Measurements from ENCODE around the gene ETV6.

The ETV6 gene

GRCh38 chr12:11776316-11776715, 126.8 kb downstream of the ETV6 start:
- H3K36me3 Mint-ChIP-seq (ENCODE audit: low read depth): peaks cover 18% of the 10 kb centered on the region
- H3K27ac Mint-ChIP-seq: no peak overlapping the region
- peaks cover 42% of the 10 kb centered on the region for H3K4me1 Mint-ChIP-seq
- no peak overlapping the region for H3K4me3 Mint-ChIP-seq
- H3K9me3 Mint-ChIP-seq: no peaks in the 10 kb centered on the region
- DNase-seq: no peak
- H3K27me3 Mint-ChIP-seq (ENCODE audit: low read depth, poor library complexity): no peaks in the 10 kb centered on the region
- no peak for TF ChIP-seq CTCF (IDR thresholded peaks at IDR 0.05)

- Mint-ChIP-seq H3K27me3 (ENCODE audit: low read depth, poor library complexity) (no peaks in the 10 kb centered on the region), H3K9me3 (no peaks in the 10 kb centered on the region), H3K27ac (no peak overlapping the region), H3K4me3 (no peak overlapping the region), H3K36me3 (ENCODE audit: low read depth) (peaks cover 11% of the 10 kb centered on the region), H3K4me1 (peaks cover 40% of the 10 kb centered on the region)
- DNase-seq: no peak
- TF ChIP-seq CTCF (IDR thresholded peaks at IDR 0.05): no peak
Measured at GRCh38 chr12:11777451-11777850, 128.0 kb downstream of the ETV6 start.

DNA sequence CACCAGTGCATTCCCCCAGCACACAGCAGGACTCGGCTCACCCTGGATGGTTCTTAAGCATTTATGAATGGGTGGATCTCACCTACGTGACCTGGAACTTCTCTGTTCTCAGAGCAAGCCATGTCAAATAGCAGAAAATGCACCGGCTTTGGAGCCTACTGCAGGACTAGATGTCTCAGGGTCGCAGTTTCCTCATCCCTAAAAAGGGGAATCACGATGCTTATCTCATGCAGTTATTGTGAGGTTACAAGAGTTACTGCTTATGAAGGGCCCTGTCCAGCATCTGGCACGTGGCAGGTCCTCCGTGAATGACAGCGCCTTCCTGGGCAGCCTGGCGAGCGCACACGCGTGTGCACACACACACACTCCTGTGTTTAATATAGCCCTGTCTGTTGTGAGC, 128.5 kb downstream of the ETV6 start:
- Mint-ChIP-seq H3K27me3 (ENCODE audit: low read depth, poor library complexity) (no peaks in the 10 kb centered on the region), H3K27ac (no peak overlapping the region), H3K4me1 (peaks cover 44% of the 10 kb centered on the region), H3K4me3 (no peak overlapping the region), H3K36me3 (ENCODE audit: low read depth) (peaks cover 9% of the 10 kb centered on the region), H3K9me3 (no peaks in the 10 kb centered on the region)
- TF ChIP-seq CTCF (IDR thresholded peaks at IDR 0.05): no peak
- no peak for DNase-seq

DNA sequence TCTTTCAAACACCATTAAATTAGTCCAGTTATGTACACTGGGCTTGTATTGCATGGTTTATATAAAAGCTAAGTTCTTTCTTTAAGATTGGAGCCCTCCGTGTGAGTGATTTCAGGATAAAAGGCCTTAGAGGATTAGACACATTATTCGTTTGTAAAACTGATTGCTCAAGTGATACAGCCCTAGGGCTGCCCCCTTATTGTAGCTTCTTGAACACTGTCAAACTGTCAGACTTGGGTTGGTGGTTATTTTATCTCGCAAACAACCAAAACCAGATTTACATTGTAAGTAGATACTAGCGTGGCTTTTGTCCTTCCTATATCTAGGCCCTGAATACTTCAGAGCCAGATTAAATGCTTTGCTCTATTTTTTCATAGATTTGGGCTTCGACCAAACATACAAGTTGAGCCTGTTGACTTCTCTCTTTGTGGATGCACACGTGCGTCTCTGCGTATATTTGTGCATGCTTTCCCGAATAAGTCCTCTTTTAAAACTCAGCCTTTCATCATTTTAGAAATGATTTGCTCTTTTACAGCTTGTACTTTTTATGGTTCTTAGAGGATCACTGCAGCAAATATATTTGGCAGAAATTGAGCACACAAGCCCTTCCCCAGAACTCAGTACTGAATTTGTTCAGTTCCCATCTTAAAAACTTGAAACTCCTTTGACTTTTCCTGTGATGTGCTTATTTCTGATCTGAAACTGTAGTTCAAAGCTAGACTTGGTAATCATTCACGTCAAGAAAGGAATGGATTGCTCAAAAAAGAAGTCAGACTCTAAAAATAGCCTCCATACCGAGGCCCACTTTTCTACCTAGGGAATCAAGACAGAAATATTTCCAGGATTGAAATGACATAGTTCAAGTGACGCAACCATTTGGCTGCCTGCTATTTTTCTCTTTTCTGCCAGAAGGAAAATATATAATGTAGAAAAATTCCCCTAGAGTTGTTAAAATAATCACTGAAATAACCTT, 129.5 kb downstream of the ETV6 start:
- no peak for TF ChIP-seq CTCF (IDR thresholded peaks at IDR 0.05)
- Mint-ChIP-seq H3K36me3 (ENCODE audit: low read depth) (peaks cover 1% of the 10 kb centered on the region), H3K4me3 (no peak overlapping the region), H3K27ac (no peak overlapping the region), H3K9me3 (no peaks in the 10 kb centered on the region), H3K4me1 (peaks cover 46% of the 10 kb centered on the region), H3K27me3 (ENCODE audit: low read depth, poor library complexity) (no peaks in the 10 kb centered on the region)
- no peak for DNase-seq

DNA sequence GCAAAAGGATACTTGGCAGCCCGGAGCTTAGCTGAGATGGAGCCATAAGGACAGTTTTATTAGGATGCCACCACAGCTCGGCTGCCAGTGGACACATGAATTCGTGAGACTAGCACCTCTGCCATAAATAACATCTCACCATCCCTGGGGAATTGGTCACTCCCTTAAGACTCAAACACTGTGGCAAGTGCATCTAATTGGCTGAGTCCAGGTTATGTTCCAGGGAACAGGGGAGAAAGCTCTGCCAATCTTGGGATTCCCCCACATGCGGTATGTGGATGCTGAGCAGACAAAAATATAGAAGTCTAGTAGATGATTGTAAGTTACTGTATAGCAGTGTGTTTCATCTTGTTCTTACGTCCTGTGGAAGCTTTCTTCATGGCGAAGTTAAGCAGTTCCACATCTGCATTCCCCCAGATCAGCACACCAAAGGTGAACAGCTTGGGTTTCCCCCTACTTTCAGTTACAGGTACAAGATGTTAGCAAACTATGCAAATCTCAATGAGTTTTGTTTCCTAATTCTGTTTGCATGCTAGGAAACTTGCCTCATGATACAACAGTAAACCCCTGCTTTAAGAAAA, 131.1 kb downstream of the ETV6 start:
- no peak overlapping the region for H3K27ac Mint-ChIP-seq
- H3K36me3 Mint-ChIP-seq (ENCODE audit: low read depth): no peaks in the 10 kb centered on the region

More for the DNA sequence above, 131.1 kb downstream of the ETV6 start:
- no peak for TF ChIP-seq CTCF (IDR thresholded peaks at IDR 0.05)
- no peak for DNase-seq
- peaks cover 39% of the 10 kb centered on the region for H3K4me1 Mint-ChIP-seq
- H3K27me3 Mint-ChIP-seq (ENCODE audit: low read depth, poor library complexity): no peaks in the 10 kb centered on the region
- H3K9me3 Mint-ChIP-seq: no peaks in the 10 kb centered on the region
- H3K4me3 Mint-ChIP-seq: no peak overlapping the region
